Measurements from ENCODE around the gene GADD45B. TPM values are rescaled to one million over a fixed set of nuclear protein-coding genes. Genes with fewer than 3 reads are reported as not detected.
"Not testable (repeated sequence)": the region's sequence is repeated elsewhere in the genome, so short reads cannot be mapped to it uniquely, and the experiment has no call there.

The GADD45B gene
- total RNA-seq, 1 donor from 2014 or later = 39.8 TPM

- DNase-seq (ENCODE audit: missing footprints) = peak; percentile 63
- peak; percentile 71 for ATAC-seq
- intact Hi-C loops (cut with DNase I) = loop anchor here (1.0 to 5.0 kb wide), 3 partner anchors 19 to 84 kb away; partner anchors contain the start of gene GADD45B
Observed at GRCh38 chr19:2495651-2496316, 19.9 kb downstream of the GADD45B start.

- DNase-seq (ENCODE audit: missing footprints) (peak; percentile 33), ATAC-seq (no peak)
- intact Hi-C loops (cut with DNase I) = loop anchor here (5.0 kb wide), 1 partner anchor 45 kb away; no protein-coding TSS in a partner anchor
Observed at GRCh38 chr19:2497186-2497585, 21.3 kb downstream of the GADD45B start.

- DNase-seq (ENCODE audit: missing footprints) (no peak), ATAC-seq (no peak)
- intact Hi-C loops (cut with DNase I) = no loop called here
Observed at GRCh38 chr19:2500156-2500555, 24.2 kb downstream of the GADD45B start.

GRCh38 chr19:2500841-2501261 lies 24.9 kb downstream of the GADD45B start:
- DNase-seq (ENCODE audit: missing footprints) (no peak), ATAC-seq (no peak)
- intact Hi-C loops (cut with DNase I) = no loop called here

- intact Hi-C loops (cut with DNase I) = no loop called here
- no peak for ATAC-seq
- DNase-seq (ENCODE audit: missing footprints) = no peak
Observed at GRCh38 chr19:2503521-2504109, 27.7 kb downstream of the GADD45B start.

- DNase-seq (ENCODE audit: missing footprints); ATAC-seq; intact Hi-C loops (cut with DNase I): not testable (repeated sequence)
Observed at GRCh38 chr19:2506656-2507055, 30.7 kb downstream of the GADD45B start.

- ATAC-seq (no peak), DNase-seq (ENCODE audit: missing footprints) (no peak)
- intact Hi-C loops (cut with DNase I) = no loop called here
Observed at GRCh38 chr19:2507109-2507508, 31.2 kb downstream of the GADD45B start.

- intact Hi-C loops (cut with DNase I) = no loop called here
- no peak for ATAC-seq
- no peak for DNase-seq (ENCODE audit: missing footprints)
Observed at GRCh38 chr19:2509096-2509495, 33.2 kb downstream of the GADD45B start.

- intact Hi-C loops (cut with DNase I) = no loop called here
- no peak for DNase-seq (ENCODE audit: missing footprints)
- no peak for ATAC-seq
Observed at GRCh38 chr19:2511570-2511969, 35.6 kb downstream of the GADD45B start.

GRCh38 chr19:2511991-2512390 lies 36.1 kb downstream of the GADD45B start:
- ATAC-seq = no peak
- no peak for DNase-seq (ENCODE audit: missing footprints)
- intact Hi-C loops (cut with DNase I) = no loop called here

- DNase-seq (ENCODE audit: missing footprints) (no peak), ATAC-seq (peak; percentile 31)
- intact Hi-C loops (cut with DNase I) = no loop called here
Observed at GRCh38 chr19:2512523-2513431, 36.9 kb downstream of the GADD45B start.

GRCh38 chr19:2514981-2515518 lies 39.1 kb downstream of the GADD45B start:
- no peak for ATAC-seq

GRCh38 chr19:2516727-2517126 lies 40.8 kb downstream of the GADD45B start:
- DNase-seq (ENCODE audit: missing footprints) = no peak
- no peak for ATAC-seq
- intact Hi-C loops (cut with DNase I) = no loop called here

More at GRCh38 chr19:2514981-2515518, 39.1 kb downstream of the GADD45B start:
- DNase-seq (ENCODE audit: missing footprints) = no peak
- intact Hi-C loops (cut with DNase I) = no loop called here

- DNase-seq (ENCODE audit: missing footprints) (no peak), ATAC-seq (peak; percentile 12)
- intact Hi-C loops (cut with DNase I) = no loop called here
Observed at GRCh38 chr19:2517881-2518601, 42.1 kb downstream of the GADD45B start.

GRCh38 chr19:2518856-2519255 lies 42.9 kb downstream of the GADD45B start:
- DNase-seq (ENCODE audit: missing footprints); ATAC-seq; intact Hi-C loops (cut with DNase I): not testable (repeated sequence)

- DNase-seq (ENCODE audit: missing footprints) = no peak
- ATAC-seq = no peak
- intact Hi-C loops (cut with DNase I) = no loop called here
Observed at GRCh38 chr19:2519482-2519881, 43.6 kb downstream of the GADD45B start.

- no peak for ATAC-seq
Observed at GRCh38 chr19:2523630-2524311, 47.8 kb downstream of the GADD45B start.

GRCh38 chr19:2524361-2524839 lies 48.5 kb downstream of the GADD45B start:
- intact Hi-C loops (cut with DNase I) = no loop called here
- ATAC-seq (peak; percentile 6), DNase-seq (ENCODE audit: missing footprints) (no peak)

More at GRCh38 chr19:2523630-2524311, 47.8 kb downstream of the GADD45B start:
- DNase-seq (ENCODE audit: missing footprints) = no peak
- intact Hi-C loops (cut with DNase I) = no loop called here

All from Right ventricle myocardium inferior (tissue), 1 donor.